Inflammatory macrophage (primary cell): ENCODE data around the gene OTOGL.
"Not testable (repeated sequence)": the region's sequence is repeated elsewhere in the genome, so short reads cannot be mapped to it uniquely, and the experiment has no call there.

Experiments
- DNase-seq, 2 donors: peaks; one replicate each; pipeline ENCODE4 v3.0.0-alpha.2; 2020 to 2022

The OTOGL gene

DNA sequence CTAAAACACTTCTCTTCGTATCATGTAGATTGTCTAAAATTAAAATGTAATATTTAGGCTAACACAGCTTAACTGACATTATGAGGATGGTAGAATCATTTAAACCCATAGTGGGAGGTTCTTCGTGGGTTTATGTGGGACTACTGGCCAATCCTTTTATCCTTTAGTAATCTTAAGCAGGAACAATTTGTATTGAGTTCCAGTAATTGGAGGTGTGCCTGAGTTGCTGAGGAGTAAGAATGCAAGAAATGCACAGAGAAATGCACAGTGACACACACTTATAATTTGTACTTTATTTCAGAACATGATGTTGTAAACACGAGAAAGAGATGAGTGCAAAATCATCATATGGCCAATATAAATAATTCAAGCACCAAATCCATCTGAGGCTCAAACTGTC is 22.3 kb downstream of the OTOGL start:
- no peak for DNase-seq

DNA sequence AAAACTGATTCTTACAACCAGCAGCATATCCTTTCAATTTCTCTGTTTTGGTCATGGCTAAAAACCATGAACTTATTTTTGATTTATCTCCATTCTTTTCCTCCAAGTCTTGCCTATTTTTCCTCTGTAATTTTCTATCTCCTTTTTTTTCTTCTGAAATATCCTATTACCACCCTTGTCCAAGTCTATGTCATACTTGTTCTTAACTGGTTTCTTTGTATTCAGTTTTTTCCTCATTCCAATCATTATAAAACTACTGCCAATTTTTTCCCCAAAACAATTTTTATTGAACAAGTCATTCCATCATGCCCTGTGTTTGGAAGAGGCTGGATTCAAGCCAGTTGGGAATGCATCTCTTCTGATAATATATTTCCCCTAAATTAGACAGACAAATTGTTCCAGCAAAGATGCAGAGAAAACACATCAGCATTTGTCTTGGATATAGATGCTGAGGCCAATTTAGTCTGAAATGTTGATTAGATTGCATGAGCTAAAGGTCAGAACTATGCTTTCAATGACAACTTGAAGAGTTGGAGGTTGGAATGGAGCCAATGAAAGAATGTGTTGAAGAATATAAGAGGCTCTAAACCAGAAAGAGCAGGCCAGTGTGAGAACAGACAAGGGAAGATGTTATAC is 30.7 kb downstream of the OTOGL start:
- no peak for DNase-seq

DNA sequence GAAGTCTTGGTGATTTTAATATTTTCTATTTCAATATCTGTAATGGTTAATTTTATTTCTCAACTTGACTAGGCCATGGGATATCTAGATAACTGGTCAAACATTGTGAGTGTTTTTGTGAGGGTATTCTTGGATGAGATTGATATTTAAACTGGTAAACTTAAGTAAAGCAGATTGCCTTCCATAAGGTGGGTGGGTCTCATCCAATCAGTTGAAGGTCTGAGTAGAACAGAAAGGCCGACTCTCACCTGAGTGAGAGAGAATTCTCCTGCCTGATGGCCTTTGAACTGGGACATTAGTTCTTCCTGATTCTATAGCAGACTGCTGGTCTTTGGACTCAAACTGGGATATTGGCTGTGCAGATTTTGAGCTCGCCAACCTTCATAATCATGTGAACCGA is 36.3 kb downstream of the OTOGL start:
- no peak for DNase-seq

DNA sequence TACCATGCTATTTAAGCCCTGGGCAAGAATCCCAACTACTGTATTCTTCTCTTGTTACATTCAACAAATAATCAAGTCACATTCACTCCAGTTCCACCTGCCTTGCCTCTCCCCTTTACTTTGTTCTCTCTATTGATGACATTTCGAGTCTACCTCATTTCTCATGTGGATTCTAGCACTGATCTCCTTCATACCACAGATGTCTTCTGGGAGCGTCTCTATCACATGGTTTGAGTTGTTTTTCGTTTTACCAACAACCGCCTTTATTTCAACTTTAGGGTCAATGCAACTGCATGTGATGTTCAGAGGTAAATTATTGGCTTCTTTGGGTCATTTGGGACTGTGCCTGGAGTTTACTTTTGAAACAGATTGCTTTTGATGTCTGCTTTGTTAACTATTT is 40.7 kb downstream of the OTOGL start:
- DNase-seq = no peak

DNA sequence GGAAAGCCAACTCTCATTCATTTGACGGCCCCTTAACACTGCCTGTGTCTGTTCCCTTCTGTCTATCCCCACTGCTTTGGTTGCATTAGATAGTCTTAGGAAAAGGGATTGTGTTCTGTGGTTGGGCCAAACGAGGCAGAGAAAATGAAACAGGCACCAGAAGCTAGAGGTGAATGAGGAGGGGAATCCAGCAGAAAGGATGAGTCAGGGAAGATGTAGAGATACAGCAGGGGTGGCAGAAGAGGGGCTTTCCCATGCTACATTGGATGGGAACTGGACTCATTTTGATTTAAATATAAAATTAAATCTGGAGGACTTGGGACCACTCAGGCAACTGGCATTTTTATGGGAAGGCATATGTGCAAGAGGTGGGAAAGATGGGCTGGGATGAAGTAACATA is 43.3 kb downstream of the OTOGL start:
- no peak for DNase-seq

DNA sequence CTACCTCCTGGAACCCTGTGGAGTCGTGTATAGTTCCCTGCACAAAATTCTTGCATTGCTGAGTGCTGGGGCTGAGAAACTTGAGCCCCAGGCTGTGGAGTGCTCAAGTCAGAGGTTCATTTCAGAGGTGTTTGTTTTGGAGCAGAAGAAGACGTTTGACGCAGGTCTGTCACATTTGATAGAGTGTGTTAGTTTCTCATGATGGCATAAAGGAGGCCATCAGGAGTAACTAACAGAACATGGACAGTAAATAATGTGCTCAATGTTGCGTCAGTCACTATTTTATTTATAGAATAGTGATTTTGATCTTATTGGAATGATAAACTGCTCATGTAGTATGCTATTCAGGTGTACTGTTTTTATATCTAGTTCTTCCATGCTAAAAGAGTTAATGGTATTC is 44.2 kb downstream of the OTOGL start:
- no peak for DNase-seq

DNA sequence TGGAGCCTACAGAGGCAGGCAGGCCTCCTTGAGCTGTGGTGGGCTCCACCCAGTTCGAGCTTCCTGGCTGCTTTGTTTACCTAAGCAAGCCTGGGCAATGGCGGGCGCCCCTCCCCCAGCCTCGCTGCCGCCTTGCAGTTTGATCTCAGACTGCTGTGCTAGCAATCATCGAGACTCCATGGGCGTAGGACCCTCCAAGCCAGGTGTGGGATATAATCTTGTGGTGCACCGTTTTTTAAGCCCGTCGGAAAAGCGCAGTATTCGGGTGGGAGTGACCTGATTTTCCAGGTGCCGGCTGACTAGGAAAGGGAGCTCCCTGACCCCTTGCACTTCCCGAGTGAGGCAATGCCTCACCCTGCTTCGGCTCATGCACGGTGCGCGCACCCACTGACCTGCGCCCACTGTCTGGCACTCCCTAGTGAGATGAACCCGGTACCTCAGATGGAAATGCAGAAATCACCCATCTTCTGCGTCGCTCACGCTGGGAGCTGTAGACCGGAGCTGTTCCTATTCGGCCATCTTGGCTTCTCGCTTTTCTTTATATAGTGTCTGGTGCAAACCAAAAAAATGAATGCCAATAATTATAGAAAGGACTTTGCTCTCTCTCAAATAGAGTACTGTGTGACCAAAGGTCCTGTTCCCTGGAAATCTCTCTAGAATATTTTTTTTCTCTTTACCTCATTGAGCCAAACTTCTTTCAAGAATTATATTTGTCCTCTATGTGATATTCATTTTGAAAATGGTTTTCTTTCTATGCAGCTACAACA is 50.4 kb downstream of the OTOGL start:
- not testable (repeated sequence) for DNase-seq

DNA sequence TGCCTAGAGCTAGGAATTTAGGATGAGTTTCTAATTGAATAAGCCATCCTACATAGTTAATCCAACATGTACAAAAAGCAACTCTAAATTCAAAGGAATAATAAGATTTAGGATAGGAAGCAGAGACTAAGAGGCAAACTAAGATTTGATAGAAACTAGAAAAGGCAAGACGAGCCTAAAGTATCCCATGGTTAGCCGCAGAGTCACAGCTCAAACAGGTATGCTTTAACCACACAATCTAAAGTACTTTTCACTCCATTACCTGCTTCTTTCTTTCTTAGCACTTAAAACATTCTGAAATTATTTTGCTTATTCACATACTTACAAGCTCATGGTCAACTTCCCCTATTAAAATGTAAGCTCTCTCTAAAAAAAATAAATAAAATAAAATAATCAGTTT is 51.8 kb downstream of the OTOGL start:
- no peak for DNase-seq

DNA sequence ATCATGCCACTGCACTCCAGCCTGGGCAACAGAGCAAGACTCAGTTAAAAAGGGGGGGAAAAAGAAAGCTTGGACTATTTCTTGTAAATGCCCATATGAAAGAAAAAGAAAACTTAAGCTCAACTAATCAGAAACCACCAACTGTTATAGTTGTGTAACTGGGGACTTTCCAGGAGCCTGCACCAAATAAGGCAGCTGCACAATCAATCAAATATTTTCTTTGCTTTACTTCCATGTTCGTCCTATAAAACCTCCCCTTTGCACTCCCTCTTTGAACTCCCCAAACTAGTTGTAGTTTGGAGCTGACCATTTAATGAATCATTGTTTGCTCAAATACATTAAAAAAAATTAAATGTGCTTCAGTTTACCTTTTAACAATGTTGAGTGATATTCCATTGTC is 54.9 kb downstream of the OTOGL start:
- DNase-seq = no peak

DNA sequence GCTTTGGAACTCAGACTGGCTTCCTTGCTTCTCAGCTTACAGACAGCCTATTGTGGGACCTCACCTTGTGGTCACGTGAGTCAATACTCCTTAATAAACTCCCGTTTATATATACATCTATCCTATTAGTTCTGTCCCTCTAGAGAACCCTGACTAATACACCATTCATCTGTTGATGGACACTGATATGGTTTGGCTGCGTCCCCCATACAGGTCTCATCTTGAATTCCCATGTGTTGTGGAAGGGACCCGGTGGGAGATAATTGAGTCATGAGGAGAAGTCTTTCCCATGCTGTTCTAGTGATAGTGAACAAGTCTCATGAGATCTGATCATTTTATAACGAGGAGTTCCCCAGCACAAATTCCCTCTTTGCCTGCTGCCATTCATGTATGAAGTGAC is 57.0 kb downstream of the OTOGL start:
- DNase-seq = no peak

DNA sequence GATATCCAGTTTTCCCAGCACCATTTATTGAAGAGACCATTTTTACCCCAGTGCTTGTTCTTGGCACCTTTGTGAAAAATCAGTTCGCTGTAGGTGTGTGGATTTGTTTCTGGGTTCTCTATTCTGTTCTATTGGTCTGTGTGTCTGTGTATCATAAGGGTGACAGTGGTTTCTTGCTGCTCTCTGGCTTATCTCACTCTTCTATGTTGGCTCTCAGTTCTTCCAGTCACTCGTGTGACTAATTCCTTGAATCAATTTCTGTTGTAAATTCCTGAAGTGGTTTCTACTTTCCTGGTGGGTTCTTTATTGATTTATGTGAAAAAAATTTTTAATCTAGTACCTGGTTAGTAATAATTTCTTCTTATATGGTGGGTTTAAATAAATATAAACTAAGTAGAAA is 58.3 kb downstream of the OTOGL start:
- no peak for DNase-seq

DNA sequence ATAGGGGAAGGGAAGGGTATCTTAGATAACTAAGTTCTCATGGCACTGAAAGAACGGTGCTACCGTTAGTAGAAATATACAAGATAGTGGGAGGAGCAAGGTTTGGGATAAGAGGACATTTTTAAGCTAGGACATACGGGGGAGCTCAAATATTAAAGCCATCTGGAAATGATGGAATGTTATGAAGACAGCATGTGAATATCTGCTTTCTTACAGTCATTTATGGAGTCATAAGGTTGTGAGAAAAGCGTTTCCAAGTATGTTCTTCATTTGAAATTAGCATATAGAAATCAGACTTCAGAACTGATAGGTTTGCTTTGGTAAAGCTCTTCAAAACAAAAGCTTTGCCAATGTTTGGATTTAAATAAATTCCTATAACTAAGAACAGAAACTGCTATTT is 62.3 kb downstream of the OTOGL start:
- no peak for DNase-seq

DNA sequence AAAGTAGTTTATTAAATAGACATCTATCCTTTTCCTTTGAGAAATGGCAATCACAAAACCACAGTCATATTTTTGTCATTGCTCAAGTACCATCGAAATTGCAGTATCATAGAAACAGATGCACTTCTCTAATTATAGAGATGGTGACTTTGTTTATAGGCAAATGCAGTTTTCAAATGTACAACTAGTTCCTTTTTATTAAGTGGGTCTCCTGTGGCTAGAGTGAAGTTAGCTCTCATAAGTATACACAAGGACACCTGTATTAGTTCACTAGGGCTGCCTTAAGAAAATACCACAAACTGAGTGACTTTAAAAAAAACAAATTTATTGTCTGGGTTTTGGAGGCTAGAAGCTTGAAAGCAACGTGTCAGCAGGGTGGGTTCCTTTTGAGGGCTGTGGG is 62.8 kb downstream of the OTOGL start:
- no peak for DNase-seq

DNA sequence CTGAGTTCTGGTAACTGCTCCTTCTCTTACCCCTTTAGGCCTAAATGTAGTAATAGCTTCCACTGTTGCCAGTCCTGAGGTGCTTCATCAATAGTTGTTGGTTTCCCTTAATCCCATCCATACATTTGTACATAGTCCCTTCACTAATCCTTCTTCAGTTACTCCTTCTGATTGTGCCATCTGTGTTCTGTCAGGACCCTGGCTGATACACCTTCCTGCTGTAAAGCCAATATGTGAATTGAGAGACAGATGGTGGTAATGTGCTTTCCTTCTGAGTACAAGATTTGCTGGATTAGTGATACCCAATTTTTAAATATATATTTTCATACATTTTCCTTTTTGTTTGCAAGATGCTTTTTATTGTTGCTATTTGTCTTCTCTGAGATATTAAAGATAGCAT is 66.4 kb downstream of the OTOGL start:
- no peak for DNase-seq

DNA sequence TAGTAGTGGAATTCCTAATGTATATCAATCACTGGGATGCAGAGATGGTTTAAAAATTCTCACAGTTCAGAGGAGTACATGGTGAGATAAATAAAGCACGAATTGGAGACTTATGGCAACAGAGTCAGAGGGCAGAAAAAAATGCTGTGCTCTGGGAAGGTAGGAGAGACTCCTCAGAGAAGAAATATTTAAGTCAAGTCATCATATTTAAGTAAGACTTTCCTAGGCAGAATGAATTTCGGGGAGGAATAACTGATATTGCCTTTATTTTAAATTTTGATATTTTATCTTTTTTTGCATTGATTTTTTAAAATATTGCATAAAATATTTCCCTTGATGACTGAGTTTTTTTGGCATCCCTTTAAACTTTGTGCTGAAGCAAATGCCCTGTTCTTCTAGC is 67.4 kb downstream of the OTOGL start:
- no peak for DNase-seq

DNA sequence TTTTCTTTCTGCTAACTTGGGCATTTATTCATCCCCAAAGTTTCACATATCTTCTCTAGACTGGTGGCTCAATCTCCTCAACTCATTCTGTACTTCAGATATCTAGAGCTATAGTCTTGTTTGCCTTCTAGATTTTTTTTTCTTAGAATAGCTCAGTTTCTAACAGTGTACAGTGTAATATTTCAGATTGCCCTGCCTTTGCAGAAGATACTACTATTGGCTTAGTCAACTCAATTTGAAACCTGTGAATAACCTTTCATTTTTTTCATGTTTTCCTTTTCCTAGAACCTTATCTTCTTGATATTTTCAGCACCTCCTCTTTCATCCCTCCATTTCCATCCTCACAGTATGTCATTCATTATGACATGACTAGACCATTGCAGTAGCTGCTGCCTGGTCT is 69.6 kb downstream of the OTOGL start:
- DNase-seq = no peak

DNA sequence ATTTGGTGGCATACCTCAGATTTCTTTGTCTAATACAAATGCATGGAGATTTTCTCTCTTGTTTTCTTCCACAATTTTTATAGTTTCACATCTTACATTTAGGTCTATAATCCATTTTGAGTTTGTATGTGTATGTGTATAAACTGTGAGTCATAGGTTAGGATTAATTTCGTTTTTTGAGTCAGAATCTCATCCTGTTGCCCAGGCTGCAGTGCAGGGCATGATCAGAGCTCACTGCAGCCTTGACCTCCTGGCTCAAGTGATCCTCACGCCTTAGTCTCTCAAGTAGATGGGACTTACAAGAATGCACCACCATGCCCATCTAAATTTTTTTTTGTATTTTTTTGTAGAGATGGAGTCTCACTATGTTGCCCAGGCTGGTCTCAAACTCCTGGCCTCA is 71.6 kb downstream of the OTOGL start:
- DNase-seq = no peak

DNA sequence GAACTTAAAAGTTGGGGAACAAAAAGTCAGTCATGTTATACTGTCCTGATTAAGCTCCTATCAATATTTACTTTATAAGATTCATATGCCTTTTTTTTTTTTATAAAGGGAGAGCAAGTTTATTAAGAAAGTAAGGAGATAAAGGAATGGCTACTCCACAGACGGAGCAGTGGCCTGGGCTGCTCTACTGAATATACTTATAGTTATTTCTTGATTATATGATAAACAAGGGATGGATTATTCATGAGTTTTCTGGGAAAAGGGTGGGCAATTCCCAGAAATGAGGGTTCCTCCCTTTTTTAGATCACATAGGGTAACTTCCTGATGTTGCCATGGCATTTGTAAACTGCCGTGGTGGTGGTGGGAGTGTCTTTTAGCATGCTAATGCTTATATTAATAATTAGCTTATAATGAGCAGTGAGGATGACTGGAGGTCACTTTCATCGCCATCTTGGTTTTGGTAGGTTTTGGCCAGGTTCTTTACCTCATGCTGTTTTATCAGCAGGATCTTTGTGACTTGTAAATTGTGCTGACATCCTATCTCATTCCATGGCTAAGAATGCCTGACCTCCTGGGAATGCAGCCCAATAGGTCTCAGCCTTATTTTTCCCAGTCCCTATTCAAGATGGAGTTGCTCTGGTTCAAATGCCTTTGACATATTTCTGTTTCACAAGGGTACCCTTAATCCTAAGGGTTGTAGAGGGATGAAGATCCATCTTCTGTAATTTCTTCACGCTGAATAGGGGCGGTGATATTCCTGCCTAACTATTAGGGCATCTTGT is 73.9 kb downstream of the OTOGL start:
- DNase-seq = no peak

DNA sequence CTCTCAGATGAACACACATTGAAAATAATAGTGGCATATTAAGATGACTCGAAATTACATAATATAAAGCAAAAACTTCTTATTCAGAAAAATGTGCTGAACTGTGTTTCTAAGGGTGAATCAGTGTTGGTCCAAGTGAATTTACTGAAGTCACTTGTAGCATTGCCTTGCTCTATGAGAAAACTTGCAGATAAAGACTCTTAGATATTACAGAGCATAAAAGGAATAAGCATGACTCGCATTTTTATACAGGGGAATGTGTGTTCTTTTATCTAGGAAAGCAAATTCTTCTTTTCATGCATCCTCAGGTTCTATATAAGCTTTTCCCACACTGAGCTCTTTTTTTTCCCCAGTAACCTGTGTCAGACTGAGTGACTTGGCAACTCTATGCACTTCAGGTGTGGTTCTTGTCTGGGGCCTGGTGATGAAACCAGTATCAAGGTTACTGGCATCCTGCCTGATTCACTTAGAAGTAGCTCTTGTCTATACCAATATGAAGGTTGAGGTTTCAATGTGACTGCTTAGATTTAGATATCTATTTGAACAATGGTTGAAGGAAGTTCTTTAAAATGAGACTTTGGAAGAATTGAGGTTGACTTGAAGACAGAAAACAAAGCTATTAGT is 76.1 kb downstream of the OTOGL start:
- no peak for DNase-seq

DNA sequence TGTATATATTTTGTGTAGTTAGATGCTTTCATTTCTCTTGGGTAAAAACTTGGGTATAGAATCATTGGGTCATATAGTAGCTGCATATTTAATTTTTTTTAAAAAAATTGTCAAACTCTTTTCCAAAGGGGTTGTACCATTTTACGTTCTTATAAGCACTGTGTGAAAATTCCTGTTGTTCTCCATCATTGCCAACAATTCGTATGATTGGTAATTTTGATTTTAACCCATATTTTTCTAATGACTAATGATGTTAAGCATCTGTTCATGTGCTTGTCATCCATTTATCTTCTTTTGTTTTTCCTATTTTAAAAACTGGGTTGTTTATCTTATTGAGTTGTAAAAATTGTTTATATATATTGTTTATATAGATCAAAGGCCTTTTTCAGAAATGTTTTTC is 77.4 kb downstream of the OTOGL start:
- DNase-seq = no peak

DNA sequence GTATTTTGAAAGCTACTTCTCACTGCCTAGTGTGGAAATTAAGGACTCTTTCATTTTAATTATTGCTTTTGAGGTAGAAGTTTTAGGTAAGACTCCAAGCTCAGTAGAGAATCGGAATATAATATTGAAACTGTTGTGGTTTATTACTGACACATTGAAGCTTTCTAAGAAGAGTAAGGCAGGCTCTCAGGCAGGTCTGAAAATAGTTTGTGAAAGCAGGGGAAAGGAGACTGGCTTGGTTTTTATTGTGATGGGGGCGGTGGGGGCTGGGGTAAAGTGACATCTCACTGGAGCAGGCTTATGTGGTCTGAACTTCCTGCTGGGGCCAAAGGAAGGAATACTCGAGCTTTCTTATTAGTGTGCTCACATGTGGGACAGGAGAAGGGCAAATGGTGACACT is 79.5 kb downstream of the OTOGL start:
- no peak for DNase-seq

DNA sequence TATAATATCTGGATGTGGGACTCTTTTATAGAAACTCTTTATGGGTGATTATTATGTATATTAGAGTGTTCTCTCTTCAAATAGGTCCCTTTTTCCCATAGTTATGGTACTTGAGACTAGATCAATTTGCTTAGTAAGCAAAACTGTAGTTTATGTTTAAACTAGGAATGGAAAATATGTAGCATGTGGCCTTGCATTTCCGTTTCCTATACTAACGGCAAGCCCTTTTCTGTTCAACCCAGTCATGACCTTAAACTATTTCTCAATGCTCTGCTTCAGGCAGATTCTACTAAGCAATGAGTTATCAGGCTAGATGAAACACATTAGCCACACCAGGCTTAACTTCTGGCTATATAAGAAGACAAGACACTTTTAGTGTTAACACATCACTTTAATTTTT is 84.6 kb downstream of the OTOGL start:
- no peak for DNase-seq

DNA sequence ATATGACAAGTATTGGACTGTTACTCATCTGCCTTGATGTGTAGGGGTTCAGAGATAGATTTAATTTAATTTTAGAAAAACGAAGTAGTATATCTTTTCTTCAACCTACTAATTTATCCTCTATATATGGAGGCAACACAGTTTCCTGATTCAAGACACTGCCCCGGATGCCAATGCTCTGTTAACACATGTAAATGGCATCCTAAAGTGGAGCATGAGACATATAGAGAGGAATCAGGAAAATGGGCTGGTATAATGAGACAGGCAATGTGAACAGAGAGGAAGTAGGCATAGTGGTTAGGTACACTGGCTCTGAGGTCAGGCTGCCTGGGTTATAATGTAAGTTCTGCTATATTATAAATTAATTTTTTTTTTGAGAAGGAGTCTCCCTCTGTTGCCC is 85.6 kb downstream of the OTOGL start:
- no peak for DNase-seq
